Activated CD4-positive, alpha-beta T cell treated with anti-CD3 and anti-CD28 coated beads, Interleukin-2, amount 50 U/mL, for 1 hour (primary cell): ENCODE results near the gene SPESP1.
"Not testable (repeated sequence)": the region's sequence is repeated elsewhere in the genome, so short reads cannot be mapped to it uniquely, and the experiment has no call there.

Experiments
- DNase-seq: peaks from one replicate; pipeline ENCODE4 v3.0.0-alpha.2; 2020

SPESP1 gene

GRCh38 chr15:68966996-68967395, 36.7 kb downstream of the SPESP1 start:
- no peak for DNase-seq

GRCh38 chr15:68967948-68968347, 37.6 kb downstream of the SPESP1 start:
- no peak for DNase-seq

DNA sequence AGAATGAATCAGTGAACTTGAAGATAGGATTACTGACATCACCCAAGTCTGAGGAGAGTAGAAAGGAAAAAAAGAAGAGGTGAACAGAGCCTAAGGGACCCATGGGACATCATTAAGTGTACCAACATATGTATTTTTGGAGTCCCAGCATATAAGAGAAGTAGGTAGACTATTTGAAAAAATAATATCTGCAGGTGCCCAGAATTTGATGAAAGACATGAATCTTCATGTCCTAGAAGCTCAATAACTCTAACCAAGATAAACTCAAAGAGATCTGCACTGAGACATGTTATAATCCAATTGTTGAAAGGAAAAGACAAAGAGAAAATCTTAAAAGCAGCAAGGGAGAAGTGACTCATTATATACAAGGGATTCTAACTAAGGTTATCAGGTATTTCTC, 39.0 kb downstream of the SPESP1 start:
- no peak for DNase-seq

DNA sequence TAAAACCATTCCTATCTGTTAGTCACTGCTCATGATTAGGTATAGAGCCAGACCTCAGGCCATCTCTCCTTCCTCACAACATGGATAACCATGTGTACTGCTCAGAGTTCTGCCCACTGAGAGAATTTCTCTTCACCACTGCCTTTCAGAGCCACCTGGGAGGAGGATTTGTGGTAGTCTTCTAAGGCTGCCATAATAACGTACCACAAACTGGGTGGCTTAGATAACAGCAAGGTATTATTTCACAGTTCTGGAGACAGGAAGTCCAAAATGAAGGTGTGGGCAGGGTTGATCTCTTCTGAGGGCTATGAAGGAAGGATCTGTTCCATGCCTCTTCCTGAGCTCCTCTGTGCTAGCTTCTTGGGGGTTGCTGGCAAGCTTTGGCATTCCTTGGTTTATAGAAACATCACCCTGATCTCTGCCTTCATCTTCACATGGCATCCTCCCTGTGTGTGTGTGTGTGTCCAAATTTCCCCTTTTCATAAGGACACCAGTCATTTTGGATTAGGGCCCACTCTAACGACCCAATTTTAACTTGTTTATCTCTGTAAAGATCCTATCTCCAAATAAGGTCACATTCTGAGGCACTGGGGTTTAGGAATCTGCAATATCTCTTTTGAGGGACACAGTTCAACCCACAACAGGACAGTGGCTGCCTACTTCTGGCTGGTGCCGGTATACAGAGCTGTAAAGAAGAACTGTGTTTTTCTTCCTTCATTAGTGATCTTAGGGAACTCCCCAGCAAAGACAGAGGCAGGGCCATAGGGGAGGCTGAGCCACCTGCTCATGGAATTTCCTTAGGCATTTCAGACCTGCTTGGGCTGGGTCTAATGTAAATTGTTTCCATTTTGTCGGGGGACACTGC, 42.1 kb downstream of the SPESP1 start:
- DNase-seq: no peak

GRCh38 chr15:68975651-68976160, 45.4 kb downstream of the SPESP1 start:
- not testable (repeated sequence) for DNase-seq

- not testable (repeated sequence) for DNase-seq
Observed at GRCh38 chr15:68977426-68977825, 47.1 kb downstream of the SPESP1 start.

DNA sequence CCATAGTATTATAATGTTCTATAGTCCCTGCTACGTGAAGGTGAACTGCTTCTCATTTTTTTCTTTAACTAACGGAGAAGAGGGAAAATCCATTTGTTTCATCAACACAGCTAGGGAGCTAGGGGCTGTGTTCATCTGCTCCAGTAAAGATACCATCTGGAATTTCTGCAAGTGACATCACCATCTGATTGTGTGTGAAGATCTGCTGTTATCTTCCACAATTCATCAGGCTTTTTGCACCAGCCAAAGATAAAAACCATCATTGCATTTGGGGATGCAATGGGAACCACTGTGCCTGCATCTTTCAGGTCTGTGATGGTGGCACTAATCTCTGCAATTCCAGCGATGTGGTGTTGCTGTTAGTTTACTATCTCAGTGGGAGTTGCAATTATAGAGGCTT, 48.7 kb downstream of the SPESP1 start:
- no peak for DNase-seq

DNA sequence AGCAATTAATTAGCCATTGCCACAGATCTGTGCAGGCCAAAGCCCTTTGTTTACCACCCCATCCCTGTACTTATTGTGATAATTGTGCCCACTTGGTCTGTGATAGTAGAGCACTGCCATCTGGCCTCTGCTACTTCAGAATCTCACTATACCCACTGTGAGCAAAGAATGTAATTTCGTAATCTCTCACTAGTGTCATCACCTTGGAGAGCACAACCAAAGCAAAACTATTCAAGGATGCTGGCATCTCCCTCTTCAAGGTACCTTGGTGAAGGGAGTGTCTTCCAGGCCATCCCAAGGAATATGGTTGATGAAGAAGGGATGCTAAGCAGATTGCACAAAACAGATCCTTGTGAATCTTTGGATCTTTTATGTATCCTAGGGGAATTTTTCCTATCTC, 49.5 kb downstream of the SPESP1 start:
- no peak for DNase-seq

DNA sequence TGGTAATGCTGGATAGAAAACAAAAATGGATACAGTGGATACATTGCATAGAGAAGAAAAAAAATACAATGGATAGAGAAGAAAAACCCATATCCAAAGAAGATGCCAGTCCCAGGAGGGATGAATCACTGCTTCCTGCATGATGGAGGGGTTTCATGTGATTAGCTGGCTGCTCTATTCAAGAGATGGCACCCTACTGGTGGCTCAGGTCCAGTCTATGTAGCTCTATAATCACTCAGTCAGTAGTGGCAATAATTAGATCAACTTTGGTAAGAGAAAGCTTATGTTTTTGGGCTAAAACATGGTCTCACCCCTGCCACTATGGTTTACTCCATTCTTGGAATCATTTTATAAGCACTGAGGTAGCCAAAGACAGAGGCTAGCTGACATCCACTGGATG, 50.5 kb downstream of the SPESP1 start:
- DNase-seq: no peak

DNA sequence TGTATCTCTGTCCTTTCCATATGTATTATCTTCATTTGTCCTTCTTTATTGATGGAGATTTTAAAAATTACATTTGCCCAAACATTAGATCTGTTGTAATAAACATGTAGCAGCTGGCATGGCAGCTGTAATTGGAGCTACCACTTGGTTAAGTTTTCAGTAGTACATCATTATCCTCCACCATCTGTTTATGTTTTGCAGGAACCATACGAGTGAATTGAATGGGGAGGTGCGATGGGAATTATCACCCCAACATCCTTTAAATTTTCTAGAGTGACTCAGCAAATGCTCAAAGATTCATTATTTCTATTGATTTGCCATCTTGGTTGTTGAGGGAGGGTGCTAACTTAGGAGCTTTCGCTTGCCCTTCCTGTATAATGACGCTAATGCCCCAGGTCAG, 51.6 kb downstream of the SPESP1 start:
- no peak for DNase-seq

- DNase-seq: no peak
Observed at GRCh38 chr15:68982976-68983563, 52.7 kb downstream of the SPESP1 start.

- DNase-seq: no peak
Observed at GRCh38 chr15:68983961-68984481, 53.7 kb downstream of the SPESP1 start.

- no peak for DNase-seq
Observed at GRCh38 chr15:68984586-68984985, 54.3 kb downstream of the SPESP1 start.

GRCh38 chr15:68985361-68985891, 55.1 kb downstream of the SPESP1 start:
- DNase-seq: no peak

DNA sequence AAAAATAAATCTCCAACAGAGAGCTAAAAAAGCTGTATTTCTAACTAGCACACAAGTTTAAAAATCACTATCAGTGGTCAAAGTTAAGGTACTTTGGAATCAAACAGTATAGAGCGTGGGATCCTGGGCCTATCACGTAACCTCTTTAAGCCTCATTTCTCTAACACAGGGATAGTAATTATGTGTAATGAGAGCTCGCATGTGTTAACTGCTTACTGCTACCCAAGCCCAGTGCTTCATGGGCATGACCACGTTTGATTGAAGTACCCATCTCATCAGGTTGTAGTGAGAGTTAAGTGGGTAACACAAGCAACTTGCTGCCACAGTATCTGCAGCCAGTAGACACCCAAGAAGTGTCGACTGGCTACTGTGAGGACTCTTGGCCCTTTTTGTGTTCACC, 56.0 kb downstream of the SPESP1 start:
- no peak for DNase-seq

- DNase-seq: no peak
Observed at GRCh38 chr15:68987120-68987519, 56.8 kb downstream of the SPESP1 start.

GRCh38 chr15:68987676-68988075, 57.4 kb downstream of the SPESP1 start:
- no peak for DNase-seq

- DNase-seq: no peak
Observed at GRCh38 chr15:68989541-68990230, 59.4 kb downstream of the SPESP1 start.

DNA sequence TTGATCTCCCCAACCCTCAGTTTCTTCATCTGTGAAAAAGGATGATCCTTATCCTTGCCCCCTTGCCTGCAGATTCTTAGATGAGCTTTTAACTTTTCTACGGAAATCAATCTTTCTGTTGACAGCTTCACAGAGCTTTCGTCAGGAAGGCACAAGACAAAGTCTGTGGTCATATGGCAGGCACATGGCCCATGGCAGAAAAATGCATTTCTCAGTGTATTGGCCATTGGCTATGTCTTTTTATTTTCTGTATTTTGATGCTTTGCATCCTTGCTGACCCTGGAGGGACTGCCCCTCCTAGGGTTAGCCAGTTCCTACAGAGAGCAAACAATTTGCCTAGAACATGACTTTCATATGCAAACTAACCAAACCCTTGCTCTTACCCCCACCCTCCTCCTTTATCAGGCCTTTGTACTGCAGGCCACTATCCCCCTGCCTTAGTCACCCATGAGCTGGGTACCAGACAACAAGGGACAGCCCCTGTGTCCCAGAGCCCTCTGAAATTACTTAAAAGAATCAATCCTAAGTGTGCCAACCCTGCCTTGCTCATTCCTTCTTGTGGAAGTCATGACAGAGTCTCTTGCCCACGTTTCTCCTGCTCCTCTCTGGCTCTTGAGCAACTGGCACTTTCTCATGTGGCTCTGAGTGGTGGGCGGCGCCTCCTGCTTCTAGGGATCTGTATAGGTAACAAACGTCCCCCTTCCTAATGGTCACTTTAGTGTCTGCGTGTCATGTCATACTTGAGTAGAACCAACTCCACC, 60.1 kb downstream of the SPESP1 start:
- no peak for DNase-seq

DNA sequence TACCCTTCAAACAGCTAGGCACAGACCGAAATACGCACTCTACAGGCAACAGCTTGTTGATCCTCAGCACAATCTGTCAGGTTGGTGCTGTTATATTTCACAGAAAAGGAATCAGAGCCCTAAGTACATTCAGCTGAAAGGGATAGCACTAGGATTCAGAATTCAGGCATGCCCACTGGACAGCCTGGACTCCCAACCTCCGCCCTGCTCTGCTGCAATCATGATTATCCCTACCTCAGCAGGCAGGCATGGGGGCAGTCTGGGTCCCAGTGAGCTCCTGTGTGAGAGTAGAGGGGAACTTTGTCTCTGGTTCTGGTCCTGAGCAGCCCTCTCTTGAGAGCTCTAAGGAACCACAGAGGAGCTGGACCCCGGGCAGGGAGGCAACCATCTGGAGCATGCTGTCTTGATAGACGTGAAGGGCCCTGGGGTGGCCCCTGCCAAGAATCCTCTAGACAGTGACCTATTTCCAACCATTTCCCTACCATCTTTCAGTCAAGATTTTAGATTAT, 60.7 kb downstream of the SPESP1 start:
- DNase-seq: no peak

- no peak for DNase-seq
Observed at GRCh38 chr15:68991723-68992122, 61.4 kb downstream of the SPESP1 start.

DNA sequence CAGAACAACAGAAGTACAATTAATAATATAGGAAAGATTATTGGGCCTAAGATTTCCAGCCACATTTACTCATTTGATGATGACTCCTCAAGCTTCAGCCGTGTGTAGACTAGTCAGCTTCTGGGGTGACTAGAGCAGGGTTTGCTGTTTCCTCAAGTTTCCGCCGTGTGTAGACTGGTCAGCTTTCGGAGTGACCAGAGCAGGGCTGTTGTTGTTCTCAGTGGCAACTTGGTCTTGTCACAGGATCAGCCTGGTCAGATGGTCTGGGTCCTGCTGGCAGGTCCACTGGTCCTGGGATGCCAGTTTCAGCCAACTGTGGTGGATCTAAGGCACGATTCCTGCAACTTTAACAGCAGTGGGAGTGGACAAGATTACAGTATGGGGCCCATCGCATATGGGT, 62.4 kb downstream of the SPESP1 start:
- no peak for DNase-seq
